ENCODE results near the gene TRIAP1.

The TRIAP1 gene

DNA sequence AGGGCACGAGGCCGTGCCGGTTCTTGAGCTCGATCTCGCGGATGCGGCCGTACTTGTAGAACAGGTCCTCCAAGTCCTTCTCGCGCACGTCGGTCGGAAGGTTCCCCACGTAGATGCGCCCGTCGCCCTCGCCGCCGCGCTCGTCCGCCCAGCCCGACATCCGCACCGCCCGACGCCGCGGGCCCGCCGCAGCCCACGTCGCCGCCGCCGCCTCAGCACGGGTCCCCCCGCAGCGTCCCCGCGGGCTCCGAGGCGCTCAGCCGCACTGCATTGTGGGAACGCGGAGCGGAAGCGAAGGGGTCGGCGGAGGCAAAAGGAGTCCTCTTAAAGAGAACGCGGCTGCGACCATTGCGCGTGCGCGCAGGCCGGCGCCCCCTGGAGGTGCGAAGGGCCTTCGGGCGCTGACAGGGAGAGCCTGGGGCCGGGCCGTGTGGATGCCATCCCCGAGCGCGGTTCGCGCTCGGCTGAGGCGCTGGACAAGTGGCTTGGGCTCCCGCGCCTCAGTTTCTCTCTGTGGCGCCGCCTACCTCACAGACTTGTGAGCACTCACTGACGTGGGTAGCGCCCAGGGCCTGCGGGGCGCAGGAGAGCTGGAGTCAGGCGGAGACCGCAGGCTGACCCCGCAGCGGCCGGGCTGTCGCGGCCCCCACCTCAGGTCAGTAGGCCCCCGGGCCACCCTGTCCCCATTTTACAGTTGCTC is 23.4 kb upstream of the TRIAP1 start, which contains the start of gene SRSF9:
Gene SRSF9 (minus strand): TSS at position 299 of the 700 bp plus-strand sequence. CDS start 139 bp downstream, at position 160.
- Histone ChIP-seq H3K4me1 (ENCODE audit: insufficient read depth, low read length, poor library complexity, severe bottlenecking) (peaks cover 65% of the 10 kb centered on the region), H3F3A (ENCODE audit: low read depth) (no peaks in the 10 kb centered on the region), H3K4me2 (ENCODE audit: low read depth, low read length, poor library complexity, severe bottlenecking) (peak within 1 kb of the TSS; percentile 97), H3K9me2 (replicated peaks; ENCODE audit: low read depth, low read length) (no peaks in the 10 kb centered on the region), H4K20me1 (ENCODE audit: insufficient read depth, low read length, poor library complexity, severe bottlenecking) (peaks cover 48% of the 10 kb centered on the region), H3K9ac (ENCODE audit: low read depth, low read length, poor library complexity, severe bottlenecking) (peak within 1 kb of the TSS; percentile 81), H3K27me3 (ENCODE audit: insufficient read depth, low read length, poor library complexity, severe bottlenecking) (no peaks in the 10 kb centered on the region), H3K9me3 (ENCODE audit: insufficient read depth, low read depth, low read length) (no peaks in the 10 kb centered on the region), H2AFZ (ENCODE audit: low read length) (peak within 1 kb of the TSS; percentile 97), H3K36me3 (ENCODE audit: insufficient read depth, low read length) (peaks cover 19% of the 10 kb centered on the region), H3K79me2 (ENCODE audit: insufficient read depth, low read length) (peaks cover 72% of the 10 kb centered on the region), H3K4me3 (ENCODE audit: low read length, poor library complexity, severe bottlenecking) (peak within 1 kb of the TSS; percentile 97)
- TF ChIP-seq, protein P1, sequence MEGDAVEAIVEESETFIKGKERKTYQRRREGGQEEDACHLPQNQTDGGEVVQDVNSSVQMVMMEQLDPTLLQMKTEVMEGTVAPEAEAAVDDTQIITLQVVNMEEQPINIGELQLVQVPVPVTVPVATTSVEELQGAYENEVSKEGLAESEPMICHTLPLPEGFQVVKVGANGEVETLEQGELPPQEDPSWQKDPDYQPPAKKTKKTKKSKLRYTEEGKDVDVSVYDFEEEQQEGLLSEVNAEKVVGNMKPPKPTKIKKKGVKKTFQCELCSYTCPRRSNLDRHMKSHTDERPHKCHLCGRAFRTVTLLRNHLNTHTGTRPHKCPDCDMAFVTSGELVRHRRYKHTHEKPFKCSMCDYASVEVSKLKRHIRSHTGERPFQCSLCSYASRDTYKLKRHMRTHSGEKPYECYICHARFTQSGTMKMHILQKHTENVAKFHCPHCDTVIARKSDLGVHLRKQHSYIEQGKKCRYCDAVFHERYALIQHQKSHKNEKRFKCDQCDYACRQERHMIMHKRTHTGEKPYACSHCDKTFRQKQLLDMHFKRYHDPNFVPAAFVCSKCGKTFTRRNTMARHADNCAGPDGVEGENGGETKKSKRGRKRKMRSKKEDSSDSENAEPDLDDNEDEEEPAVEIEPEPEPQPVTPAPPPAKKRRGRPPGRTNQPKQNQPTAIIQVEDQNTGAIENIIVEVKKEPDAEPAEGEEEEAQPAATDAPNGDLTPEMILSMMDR (conservative IDR thresholded peaks at IDR 0.05; ENCODE audit: low read length): peak; percentile 75
- no peak for TF ChIP-seq EZH2phosphoT487 (IDR thresholded peaks at IDR 0.05; ENCODE audit: borderline replicate concordance)

DNA sequence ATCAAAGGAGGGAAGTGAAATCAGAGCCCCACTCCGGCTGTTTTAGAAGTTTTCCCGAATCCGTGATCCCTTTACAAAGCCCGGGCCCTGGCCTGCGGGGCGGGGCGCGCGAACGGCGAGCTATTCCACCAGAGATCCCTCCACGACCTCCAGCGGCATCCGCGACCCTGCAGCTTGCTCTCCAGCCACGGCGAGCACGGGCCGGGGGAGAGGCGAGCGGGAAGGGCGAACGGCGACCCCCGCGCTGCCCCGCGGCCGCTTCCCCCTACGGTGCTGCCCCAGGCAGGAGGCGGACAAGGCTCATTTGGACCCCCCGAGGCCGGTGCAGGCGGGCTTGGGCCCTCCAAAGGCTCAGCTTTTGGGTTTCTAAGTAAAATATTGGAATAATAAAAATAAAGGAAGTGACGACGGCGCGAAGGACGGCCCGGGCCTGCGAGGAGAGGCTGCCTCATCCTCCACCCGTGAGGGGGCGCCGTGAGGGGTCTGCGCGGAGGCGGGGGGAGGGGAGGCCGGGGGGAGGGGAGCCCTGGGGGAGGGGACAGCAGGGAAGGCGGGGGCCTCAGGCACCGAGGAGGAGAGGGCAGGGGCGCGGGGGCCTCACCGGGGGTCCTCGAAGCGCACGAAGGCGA is 22.8 kb upstream of the TRIAP1 start:
- Histone ChIP-seq H3K9ac (ENCODE audit: low read depth, low read length, poor library complexity, severe bottlenecking) (peak overlapping the region; percentile 81), H3F3A (ENCODE audit: low read depth) (no peaks in the 10 kb centered on the region), H3K36me3 (ENCODE audit: insufficient read depth, low read length) (peaks cover 26% of the 10 kb centered on the region), H3K79me2 (ENCODE audit: insufficient read depth, low read length) (peaks cover 79% of the 10 kb centered on the region), H4K20me1 (ENCODE audit: insufficient read depth, low read length, poor library complexity, severe bottlenecking) (peaks cover 55% of the 10 kb centered on the region), H3K4me3 (ENCODE audit: low read length, poor library complexity, severe bottlenecking) (peak overlapping the region; percentile 97), H3K9me2 (replicated peaks; ENCODE audit: low read depth, low read length) (no peaks in the 10 kb centered on the region), H3K4me1 (ENCODE audit: insufficient read depth, low read length, poor library complexity, severe bottlenecking) (peaks cover 65% of the 10 kb centered on the region), H3K27me3 (ENCODE audit: insufficient read depth, low read length, poor library complexity, severe bottlenecking) (no peaks in the 10 kb centered on the region), H3K4me2 (ENCODE audit: low read depth, low read length, poor library complexity, severe bottlenecking) (peak overlapping the region; percentile 96), H3K9me3 (ENCODE audit: insufficient read depth, low read depth, low read length) (no peaks in the 10 kb centered on the region), H2AFZ (ENCODE audit: low read length) (peak overlapping the region; percentile 83; the same call in 1 of the 2 replicates)
- TF ChIP-seq EZH2phosphoT487 (IDR thresholded peaks at IDR 0.05; ENCODE audit: borderline replicate concordance): no peak
- TF ChIP-seq, protein P1 (conservative IDR thresholded peaks at IDR 0.05; ENCODE audit: low read length): peak; percentile 30

DNA sequence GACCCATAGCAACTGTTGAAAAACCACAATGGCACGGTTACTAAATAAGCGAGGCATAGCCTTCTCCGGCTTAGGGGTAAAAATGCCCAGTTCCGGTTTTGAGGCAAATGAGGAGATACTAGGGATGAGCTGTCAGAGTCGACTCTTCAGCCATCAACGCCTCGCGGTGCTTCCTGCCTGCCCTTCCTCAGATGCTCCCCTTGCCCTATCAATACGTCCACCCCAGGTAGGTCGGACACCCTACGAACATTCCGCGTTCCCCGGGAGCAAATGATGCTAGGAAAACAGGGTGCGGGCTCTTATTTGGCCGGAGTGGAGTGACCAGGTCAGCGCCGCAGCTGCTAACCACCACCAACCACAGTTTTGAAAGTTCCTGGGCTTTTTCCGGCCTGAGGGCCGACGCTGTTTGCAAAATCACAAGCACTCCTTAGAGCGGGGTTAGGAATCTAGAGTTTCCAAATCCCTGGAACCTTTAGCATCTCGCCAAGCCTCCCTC is 22.2 kb upstream of the TRIAP1 start:
- Histone ChIP-seq H3K4me1 (ENCODE audit: insufficient read depth, low read length, poor library complexity, severe bottlenecking) (peaks cover 60% of the 10 kb centered on the region), H3K27me3 (ENCODE audit: insufficient read depth, low read length, poor library complexity, severe bottlenecking) (no peaks in the 10 kb centered on the region), H3K4me3 (ENCODE audit: low read length, poor library complexity, severe bottlenecking) (peak overlapping the region; percentile 97), H3K4me2 (ENCODE audit: low read depth, low read length, poor library complexity, severe bottlenecking) (peak overlapping the region; percentile 96), H3K36me3 (ENCODE audit: insufficient read depth, low read length) (peaks cover 31% of the 10 kb centered on the region), H3K9me3 (ENCODE audit: insufficient read depth, low read depth, low read length) (no peaks in the 10 kb centered on the region), H2AFZ (ENCODE audit: low read length) (no peak overlapping the region), H3F3A (ENCODE audit: low read depth) (no peaks in the 10 kb centered on the region), H3K9ac (ENCODE audit: low read depth, low read length, poor library complexity, severe bottlenecking) (peak overlapping the region; percentile 81), H4K20me1 (ENCODE audit: insufficient read depth, low read length, poor library complexity, severe bottlenecking) (peaks cover 60% of the 10 kb centered on the region), H3K79me2 (ENCODE audit: insufficient read depth, low read length) (peaks cover 84% of the 10 kb centered on the region), H3K9me2 (replicated peaks; ENCODE audit: low read depth, low read length) (no peaks in the 10 kb centered on the region)
- TF ChIP-seq, protein P1 (conservative IDR thresholded peaks at IDR 0.05; ENCODE audit: low read length): no peak
- TF ChIP-seq EZH2phosphoT487 (IDR thresholded peaks at IDR 0.05; ENCODE audit: borderline replicate concordance): no peak
